AML-193 (cell line): ENCODE data around the gene FUBP3.

ENCODE experiments used
- DNase-seq, 2 experiments: peaks; one replicate each; lab custom pipeline; 2025; lab: John Stamatoyannopoulos, UW

The FUBP3 gene

GRCh38 chr9:130662099-130662969 lies 83.0 kb downstream of the FUBP3 start:
- no peak for DNase-seq

DNA sequence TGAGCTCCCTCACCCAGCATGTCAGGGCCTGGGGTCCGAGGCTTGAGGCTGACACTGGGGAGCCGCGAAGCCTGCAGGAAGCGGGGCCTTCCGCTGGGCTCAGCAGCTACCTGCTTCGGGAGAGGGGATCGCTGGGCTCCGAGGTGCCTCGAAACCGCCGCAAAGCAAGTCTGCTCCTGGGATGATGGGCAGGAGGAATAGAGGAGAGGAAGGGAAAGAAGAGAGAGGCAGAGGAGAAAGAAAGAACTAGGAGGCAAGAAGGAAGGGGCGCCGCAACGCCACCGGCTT lies 83.5 kb downstream of the FUBP3 start:
- no peak for DNase-seq

GRCh38 chr9:130663258-130663976 lies 84.0 kb downstream of the FUBP3 start:
- no peak for DNase-seq

GRCh38 chr9:130663977-130664250 lies 84.5 kb downstream of the FUBP3 start:
- no peak for DNase-seq

- no peak for DNase-seq
These were observed 85.1 kb downstream of the FUBP3 start, which contains the start of gene PRDM12 for GRCh38 chr9:130664251-130665028. Gene PRDM12, plus strand, starts transcription at chr9:130664594. Its CDS starts 60 bp downstream, at chr9:130664654.

- no peak for DNase-seq
These were observed 85.7 kb downstream of the FUBP3 start for GRCh38 chr9:130665029-130665430.

GRCh38 chr9:130665431-130666392 lies 86.3 kb downstream of the FUBP3 start:
- no peak for DNase-seq

GRCh38 chr9:130666393-130667119 lies 87.2 kb downstream of the FUBP3 start:
- DNase-seq, result no peak

DNA sequence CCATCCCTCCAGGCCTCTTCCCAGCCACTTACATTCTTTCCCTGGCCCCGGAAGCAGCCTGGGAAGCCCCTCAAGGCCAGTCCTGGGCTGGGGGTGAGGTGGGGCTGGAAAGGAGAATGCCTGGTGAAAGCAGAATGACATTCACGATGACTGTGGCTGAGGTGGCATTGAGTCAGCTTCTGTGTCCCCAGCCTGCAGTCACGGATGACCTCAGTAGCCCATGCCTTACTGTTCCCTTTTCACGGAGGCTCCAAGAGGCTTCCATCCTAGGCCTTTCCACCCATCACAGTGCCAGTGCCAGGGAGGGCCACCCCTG lies 87.7 kb downstream of the FUBP3 start:
- no peak for DNase-seq

DNA sequence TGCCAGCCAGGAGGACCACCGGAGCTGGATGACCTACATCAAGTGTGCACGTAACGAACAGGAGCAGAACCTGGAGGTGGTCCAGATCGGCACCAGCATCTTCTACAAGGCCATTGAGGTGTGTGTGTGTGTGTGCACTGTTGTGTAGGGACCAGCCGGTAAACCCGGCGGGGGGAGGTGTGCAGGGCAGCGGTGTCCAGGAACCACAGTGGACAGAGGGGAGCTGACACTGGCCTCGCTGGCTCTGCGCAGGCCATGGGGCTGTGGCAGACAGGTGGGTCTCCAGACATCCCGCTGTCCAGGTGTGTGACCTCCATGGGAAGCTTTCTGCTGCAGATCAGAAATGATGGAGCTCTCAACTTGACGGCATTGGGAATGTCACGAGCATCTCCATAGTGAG lies 88.8 kb downstream of the FUBP3 start:
- no peak for DNase-seq

- DNase-seq, result no peak
These were observed 89.3 kb downstream of the FUBP3 start for GRCh38 chr9:130668659-130669058.

DNA sequence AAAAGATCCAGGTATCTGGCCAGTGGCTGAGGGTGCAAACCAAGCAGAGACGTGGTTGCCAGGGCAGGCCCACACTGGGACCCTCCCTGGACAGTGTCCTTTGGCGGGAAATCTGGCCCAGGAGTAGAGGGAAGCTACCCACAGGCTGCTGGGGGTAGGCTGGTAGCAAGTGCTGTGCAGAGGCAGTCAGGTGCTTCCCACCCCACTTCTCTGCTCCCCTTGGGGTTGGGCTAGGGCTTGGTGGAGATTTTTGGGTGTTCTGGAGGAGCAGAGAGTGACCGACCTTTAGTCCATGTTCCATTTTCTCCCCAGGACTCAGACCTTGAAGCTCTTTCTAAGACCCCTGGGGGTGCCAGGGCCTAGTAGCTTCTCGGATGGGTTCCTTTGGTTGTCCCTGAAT lies 90.6 kb downstream of the FUBP3 start:
- no peak for DNase-seq

GRCh38 chr9:130670644-130671043 lies 91.3 kb downstream of the FUBP3 start:
- DNase-seq, result no peak

- DNase-seq, result no peak
These were observed 93.1 kb downstream of the FUBP3 start for GRCh38 chr9:130672466-130672865.

DNA sequence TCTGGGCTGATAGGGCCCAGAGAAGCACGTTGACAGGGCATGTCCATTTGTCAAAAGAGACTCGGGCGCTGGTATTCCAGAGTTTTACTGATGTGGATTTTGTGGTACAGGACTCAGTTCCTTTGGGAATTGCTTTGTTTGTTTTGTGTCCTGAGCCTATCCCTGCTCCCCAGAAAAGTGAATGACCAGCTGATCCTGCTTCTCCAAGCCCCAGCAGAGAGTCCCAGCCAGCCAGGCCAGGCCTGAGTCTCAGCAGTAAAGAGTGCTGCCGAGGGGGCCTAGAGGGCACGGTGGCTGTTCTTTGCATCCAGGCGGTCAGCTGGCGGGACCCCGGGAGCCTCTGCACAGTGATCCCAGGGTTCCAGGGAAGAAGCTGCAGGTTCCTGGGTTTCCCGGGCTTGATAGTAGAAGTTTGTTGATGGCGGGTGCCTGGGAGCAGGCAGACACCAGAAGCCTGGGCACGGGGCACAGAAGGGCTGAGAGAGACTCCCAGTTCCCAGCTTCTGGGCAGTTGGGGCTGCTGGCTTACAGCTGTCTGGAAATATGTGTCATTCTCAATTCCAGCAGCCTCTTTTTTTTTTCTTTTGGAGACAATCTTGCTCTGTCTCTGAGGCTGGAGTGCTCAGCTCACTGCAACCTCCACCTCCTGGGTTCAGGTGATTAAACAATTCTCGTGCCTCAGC lies 93.7 kb downstream of the FUBP3 start:
- DNase-seq, result no peak

- DNase-seq, result no peak
These were observed 96.0 kb downstream of the FUBP3 start for GRCh38 chr9:130675396-130675795.

DNA sequence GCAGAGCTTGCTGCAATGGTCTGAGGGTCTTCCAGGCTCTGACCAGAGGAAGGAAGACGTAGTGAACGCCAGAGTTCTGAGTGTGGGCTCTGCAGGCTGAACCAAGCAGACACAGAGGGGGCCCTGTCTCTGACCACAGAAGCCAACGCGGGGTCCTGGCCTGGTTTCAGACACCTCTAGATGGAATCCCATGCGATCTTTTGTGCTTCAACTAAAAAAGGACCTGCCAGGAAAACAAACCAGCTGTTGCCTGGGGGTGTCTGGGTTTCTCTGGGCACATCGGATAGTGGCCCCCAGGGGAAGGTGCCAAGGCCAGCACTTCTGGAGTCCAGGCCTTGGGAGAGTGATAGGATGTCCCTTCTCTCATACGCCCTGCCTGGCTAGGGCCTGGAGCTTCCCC lies 97.9 kb downstream of the FUBP3 start:
- DNase-seq, result no peak

DNA sequence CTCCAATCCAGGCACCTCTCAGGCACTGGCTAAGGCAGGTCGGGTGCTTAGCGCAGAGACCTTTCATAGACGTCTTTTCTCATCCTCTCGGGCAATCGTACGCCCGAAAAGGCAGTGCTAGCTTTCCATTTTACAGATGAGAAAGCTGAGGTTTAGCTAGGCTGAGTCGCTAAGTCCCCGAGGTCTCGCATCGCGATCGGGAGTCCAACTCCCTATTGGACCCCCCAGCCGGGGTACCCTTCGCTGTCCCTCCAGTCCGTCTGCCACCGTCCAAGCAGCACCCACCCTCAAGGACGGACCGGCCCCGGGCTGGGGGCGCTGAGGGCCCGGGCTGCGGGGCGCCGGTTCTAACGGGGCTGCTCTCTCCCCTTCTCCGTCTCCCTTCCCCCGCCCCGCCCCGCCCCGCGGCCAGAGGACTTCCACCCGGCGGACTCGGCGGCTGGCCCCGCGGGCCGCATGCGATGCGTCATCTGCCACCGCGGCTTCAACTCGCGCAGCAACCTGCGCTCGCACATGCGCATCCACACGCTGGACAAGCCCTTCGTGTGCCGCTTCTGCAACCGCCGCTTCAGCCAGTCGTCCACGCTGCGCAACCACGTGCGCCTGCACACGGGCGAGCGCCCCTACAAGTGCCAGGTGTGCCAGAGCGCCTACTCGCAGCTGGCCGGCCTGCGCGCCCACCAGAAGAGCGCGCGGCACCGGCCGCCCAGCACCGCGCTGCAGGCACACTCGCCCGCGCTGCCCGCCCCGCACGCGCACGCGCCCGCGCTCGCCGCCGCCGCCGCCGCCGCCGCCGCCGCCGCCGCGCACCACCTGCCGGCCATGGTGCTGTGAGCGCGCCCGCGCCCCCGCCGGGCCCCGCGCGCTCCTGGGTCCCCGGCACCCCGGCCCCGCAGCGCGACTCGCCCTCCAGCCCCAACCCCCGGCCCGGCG lies 101.7 kb downstream of the FUBP3 start:
- DNase-seq, result peak; percentile 75 to 79

DNA sequence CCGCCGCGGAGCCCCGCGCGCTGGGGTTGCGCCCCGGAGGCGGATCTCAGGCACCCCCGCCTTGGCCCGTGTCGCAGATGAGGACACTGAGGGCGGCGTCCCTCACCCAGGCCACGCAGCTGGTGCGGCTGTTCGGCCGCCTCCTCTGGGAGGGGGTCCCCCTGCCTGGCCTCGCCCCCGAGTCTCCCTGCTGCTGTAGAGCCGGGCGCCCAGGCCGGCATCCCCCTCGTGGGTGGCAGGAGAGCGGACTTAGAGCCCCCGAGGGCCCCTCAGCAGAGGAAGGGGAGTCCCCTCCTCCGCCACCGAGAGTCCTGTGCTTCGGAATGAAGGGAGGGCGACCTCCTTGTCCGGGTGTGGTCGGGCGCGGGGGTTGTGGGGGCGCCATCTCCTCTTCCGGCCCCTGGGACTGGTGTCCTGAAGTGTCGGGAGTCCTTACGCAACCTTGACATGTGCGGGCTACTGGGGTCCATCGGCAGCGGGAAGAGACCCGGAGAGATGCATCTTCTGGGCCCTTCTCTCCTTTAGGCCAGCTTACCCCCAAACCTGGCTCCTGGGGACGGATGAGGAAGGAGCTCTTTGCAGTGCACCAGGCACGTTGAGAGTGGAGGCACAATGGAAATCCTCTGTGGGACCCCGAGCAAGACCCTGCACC lies 102.5 kb downstream of the FUBP3 start:
- DNase-seq, result peak in 1 of 2 experiments; percentile 10
